ENCODE data around the gene CNR1. TPM values are rescaled to one million over a fixed set of nuclear protein-coding genes. Genes with fewer than 3 reads are reported as not detected.
A peak's percentile ranks its signal among the peaks of the same experiment; 100 is the strongest.

CNR1 gene
- total RNA-seq, 4 donors from 2014 or later: 6.4 to 16.1 (median 9.5) TPM

GRCh38 chr6:88165087-88165843 lies 882 bp downstream of the CNR1 start:
- in situ Hi-C loops (cut with MboI; ENCODE audit: low pct_ligation_motif_present in 1 of 4, low pct_unique_long_range_greater_than_20kb in 1 of 4, low sequenced_read_pairs in 3 of 4) (no loop called here), intact Hi-C loops (cut with DNase I; ENCODE audit: low total_unique reads) (loop anchor here (10.0 kb wide), 1 partner anchor 230 kb away; no protein-coding TSS in a partner anchor)
- Histone ChIP-seq H3K9me3 (no peaks in the 10 kb centered on the region), H3K4me1 (peaks cover 0 to 24% (median 7%) of the 10 kb centered on the region in 4 donors), H3K36me3 (no peaks in the 10 kb centered on the region), H3K27me3 (peaks cover 68% of the 10 kb centered on the region), H3K27ac (peak overlapping the region; percentile 60 to 75 (median 66)), H3K4me3 (peak overlapping the region; percentile 40 to 72 (median 48))
- DNase-seq: no peak
- 2 to 7% methylated on average over 5 to 18 of the region's 18 CpGs for WGBS, 2 donors (ENCODE audit: low coverage in 1 of 2)
- no peak for TF ChIP-seq POLR2A (IDR thresholded peaks at IDR 0.05)
- no peak for TF ChIP-seq EP300 (IDR thresholded peaks at IDR 0.05; ENCODE audit: low read depth)
- no peak for TF ChIP-seq POLR2AphosphoS5 (IDR thresholded peaks at IDR 0.05)
- TF ChIP-seq, protein P1, sequence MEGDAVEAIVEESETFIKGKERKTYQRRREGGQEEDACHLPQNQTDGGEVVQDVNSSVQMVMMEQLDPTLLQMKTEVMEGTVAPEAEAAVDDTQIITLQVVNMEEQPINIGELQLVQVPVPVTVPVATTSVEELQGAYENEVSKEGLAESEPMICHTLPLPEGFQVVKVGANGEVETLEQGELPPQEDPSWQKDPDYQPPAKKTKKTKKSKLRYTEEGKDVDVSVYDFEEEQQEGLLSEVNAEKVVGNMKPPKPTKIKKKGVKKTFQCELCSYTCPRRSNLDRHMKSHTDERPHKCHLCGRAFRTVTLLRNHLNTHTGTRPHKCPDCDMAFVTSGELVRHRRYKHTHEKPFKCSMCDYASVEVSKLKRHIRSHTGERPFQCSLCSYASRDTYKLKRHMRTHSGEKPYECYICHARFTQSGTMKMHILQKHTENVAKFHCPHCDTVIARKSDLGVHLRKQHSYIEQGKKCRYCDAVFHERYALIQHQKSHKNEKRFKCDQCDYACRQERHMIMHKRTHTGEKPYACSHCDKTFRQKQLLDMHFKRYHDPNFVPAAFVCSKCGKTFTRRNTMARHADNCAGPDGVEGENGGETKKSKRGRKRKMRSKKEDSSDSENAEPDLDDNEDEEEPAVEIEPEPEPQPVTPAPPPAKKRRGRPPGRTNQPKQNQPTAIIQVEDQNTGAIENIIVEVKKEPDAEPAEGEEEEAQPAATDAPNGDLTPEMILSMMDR (IDR thresholded peaks at IDR 0.05): no peak

DNA sequence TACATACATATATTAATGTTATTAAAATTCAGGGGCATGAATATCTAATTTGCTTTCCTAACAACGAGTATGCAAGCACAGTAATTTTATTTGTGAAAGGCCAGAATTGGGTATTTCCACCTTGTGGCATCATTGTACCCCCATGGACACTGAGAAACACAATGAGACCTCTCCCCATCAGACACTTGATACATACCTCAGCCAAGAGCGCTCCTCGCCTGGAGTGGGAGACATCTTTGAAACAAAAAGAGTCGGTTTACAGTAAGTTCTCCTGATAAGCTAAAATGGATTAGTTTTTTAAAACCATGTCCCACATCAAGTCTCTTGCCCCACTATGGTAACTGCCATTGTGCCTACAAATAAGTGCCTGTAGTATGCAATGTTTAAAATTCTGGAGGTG lies 2.1 kb downstream of the CNR1 start:
- intact Hi-C loops (cut with DNase I; ENCODE audit: low total_unique reads): loop anchor here (10.0 kb wide), 1 partner anchor 229 kb away; no protein-coding TSS in a partner anchor
- Histone ChIP-seq H3K9me3 (no peaks in the 10 kb centered on the region), H3K27me3 (peaks cover 65% of the 10 kb centered on the region), H3K27ac (no peak overlapping the region), H3K36me3 (no peaks in the 10 kb centered on the region), H3K4me1 (peaks cover 0 to 24% (median 7%) of the 10 kb centered on the region in 4 donors), H3K4me3 (peak overlapping the region in 1 of 4 donors; percentile 12)
- TF ChIP-seq, protein P1 (IDR thresholded peaks at IDR 0.05): no peak
- TF ChIP-seq POLR2AphosphoS5 (IDR thresholded peaks at IDR 0.05) (no peak), POLR2A (IDR thresholded peaks at IDR 0.05) (no peak), EP300 (IDR thresholded peaks at IDR 0.05; ENCODE audit: low read depth) (no peak)
- no peak for DNase-seq
- in situ Hi-C loops (cut with MboI; ENCODE audit: low pct_ligation_motif_present in 1 of 4, low pct_unique_long_range_greater_than_20kb in 1 of 4, low sequenced_read_pairs in 3 of 4): no loop called here
- 73 to 83% methylated on average over 3 to 4 of the region's 4 CpGs for WGBS, 2 donors (ENCODE audit: low coverage in 1 of 2)

- peaks cover 0 to 24% (median 7%) of the 10 kb centered on the region in 4 donors for H3K4me1 ChIP-seq
- 71 to 86% methylated on average over 1 of the region's 1 CpG for WGBS, 2 donors (ENCODE audit: low coverage in 1 of 2)
- no peaks in the 10 kb centered on the region for H3K9me3 ChIP-seq
- H3K27ac ChIP-seq: no peak overlapping the region
- intact Hi-C loops (cut with DNase I; ENCODE audit: low total_unique reads): loop anchor here (10.0 kb wide), 1 partner anchor 229 kb away; no protein-coding TSS in a partner anchor
- in situ Hi-C loops (cut with MboI; ENCODE audit: low pct_ligation_motif_present in 1 of 4, low pct_unique_long_range_greater_than_20kb in 1 of 4, low sequenced_read_pairs in 3 of 4): no loop called here
- no peak overlapping the region for H3K4me3 ChIP-seq
- no peak for DNase-seq
- H3K27me3 ChIP-seq: peaks cover 64% of the 10 kb centered on the region
- H3K36me3 ChIP-seq: no peaks in the 10 kb centered on the region
- TF ChIP-seq, protein P1 (IDR thresholded peaks at IDR 0.05): no peak
- TF ChIP-seq POLR2A (IDR thresholded peaks at IDR 0.05): no peak
- TF ChIP-seq EP300 (IDR thresholded peaks at IDR 0.05; ENCODE audit: low read depth): no peak
- no peak for TF ChIP-seq POLR2AphosphoS5 (IDR thresholded peaks at IDR 0.05)
These were observed 2.5 kb downstream of the CNR1 start for GRCh38 chr6:88163616-88164015.

GRCh38 chr6:88161940-88162339 lies 4.2 kb downstream of the CNR1 start:
- Histone ChIP-seq H3K4me1 (peaks cover 0 to 16% (median 4%) of the 10 kb centered on the region in 4 donors), H3K27ac (no peak overlapping the region), H3K36me3 (no peaks in the 10 kb centered on the region), H3K9me3 (no peaks in the 10 kb centered on the region), H3K27me3 (peaks cover 47% of the 10 kb centered on the region), H3K4me3 (no peak overlapping the region)
- 61 to 69% methylated on average over 4 of the region's 4 CpGs for WGBS, 2 donors (ENCODE audit: low coverage in 1 of 2)
- in situ Hi-C loops (cut with MboI; ENCODE audit: low pct_ligation_motif_present in 1 of 4, low pct_unique_long_range_greater_than_20kb in 1 of 4, low sequenced_read_pairs in 3 of 4) (no loop called here), intact Hi-C loops (cut with DNase I; ENCODE audit: low total_unique reads) (loop anchor here (10.0 kb wide), 1 partner anchor 227 kb away; no protein-coding TSS in a partner anchor)
- DNase-seq: no peak
- TF ChIP-seq POLR2AphosphoS5 (IDR thresholded peaks at IDR 0.05) (no peak), POLR2A (IDR thresholded peaks at IDR 0.05) (no peak)

Data from transverse colon (tissue), 4 donors.